Fibroblast of pulmonary artery (primary cell): Measurements from ENCODE around the gene TBXAS1.

Experiments used
- DNase-seq: peaks from one replicate; pipeline ENCODE4 v3.0.0-alpha.2; 2010; ENCODE audit warnings: low read depth
- H3K4me3 ChIP-seq: replicated peaks from 2 replicates; pipeline ENCODE4 v1.5.1; 2011; ENCODE audit warnings: low read depth, mild to moderate bottlenecking, control low read depth, low read length, moderate library complexity
- CTCF ChIP-seq: IDR thresholded peaks from 2 replicates; pipeline ENCODE4 v1.5.1; 2011; ENCODE audit warnings: mild to moderate bottlenecking, control low read depth, low read length, inconsistent platforms; ENCODE audit errors: missing control alignments

The TBXAS1 gene

GRCh38 chr7:139798221-139798620 is 30.8 kb upstream of the TBXAS1 start:
- no peak overlapping the region for H3K4me3 ChIP-seq
- no peak for TF ChIP-seq CTCF
- no peak for DNase-seq

DNA sequence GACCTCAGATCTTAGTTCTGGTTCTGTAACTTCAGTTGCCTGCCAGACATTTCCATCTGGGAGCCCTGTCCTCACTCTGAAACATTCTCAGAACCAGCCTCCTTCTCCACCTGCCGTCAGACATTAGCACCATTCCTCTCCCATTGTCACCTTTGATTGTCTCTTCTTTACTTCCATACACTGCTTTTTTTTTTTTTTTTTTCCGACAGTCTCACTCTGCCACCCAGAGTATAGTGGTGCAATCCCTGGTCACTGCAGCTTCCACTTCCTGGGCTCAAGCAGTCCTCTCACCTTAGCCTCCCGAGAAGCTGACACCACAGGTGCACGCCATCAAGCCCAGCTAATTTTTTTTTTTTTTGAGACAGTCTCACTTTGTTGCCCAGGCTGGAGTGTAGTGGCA is 30.2 kb upstream of the TBXAS1 start:
- no peak for DNase-seq
- H3K4me3 ChIP-seq = no peak overlapping the region
- no peak for TF ChIP-seq CTCF

DNA sequence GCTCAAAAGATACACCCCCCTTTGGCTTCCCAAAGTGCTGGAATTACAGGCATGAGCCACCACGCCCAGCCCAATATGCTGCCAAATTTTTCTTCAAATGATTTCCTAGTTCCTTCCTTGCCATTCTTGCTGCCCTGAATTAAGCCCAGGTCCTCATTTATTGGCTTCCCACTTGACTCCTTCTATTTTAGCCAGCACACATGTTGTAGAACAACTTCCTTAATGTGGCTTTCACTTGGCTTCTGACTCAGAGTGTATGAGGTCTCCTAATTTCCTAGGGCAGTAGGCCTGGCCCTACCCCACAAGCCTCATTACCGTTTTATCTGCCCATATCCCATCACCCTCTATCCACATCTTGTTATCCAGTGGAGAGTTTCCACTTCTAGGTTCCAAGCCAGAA is 29.5 kb upstream of the TBXAS1 start:
- no peak overlapping the region for H3K4me3 ChIP-seq
- DNase-seq = no peak
- no peak for TF ChIP-seq CTCF

- no peak for DNase-seq
- H3K4me3 ChIP-seq = no peak overlapping the region
- no peak for TF ChIP-seq CTCF
Observed at GRCh38 chr7:139804571-139804970, 24.5 kb upstream of the TBXAS1 start.

GRCh38 chr7:139807009-139807408 is 22.1 kb upstream of the TBXAS1 start:
- no peak for TF ChIP-seq CTCF
- H3K4me3 ChIP-seq = no peak overlapping the region
- no peak for DNase-seq

DNA sequence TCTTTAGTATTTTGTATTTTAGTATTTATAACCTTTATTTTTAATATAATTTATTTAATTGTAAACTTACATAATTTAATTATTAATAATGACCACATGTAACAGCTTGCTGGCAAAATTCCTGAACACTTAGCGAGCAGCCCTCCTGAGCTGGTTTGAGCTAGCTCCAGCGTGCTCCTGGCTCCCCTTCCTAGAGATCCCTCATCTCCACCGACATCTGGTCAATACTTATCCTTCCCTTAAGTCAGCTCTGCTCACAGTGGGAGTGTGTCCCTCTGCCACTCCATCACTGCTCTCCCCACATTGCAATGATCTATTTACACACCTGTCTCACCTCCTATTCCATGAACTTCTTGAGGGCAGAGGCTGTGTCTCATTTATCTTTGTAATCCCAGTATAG is 20.6 kb upstream of the TBXAS1 start:
- TF ChIP-seq CTCF = no peak
- H3K4me3 ChIP-seq = no peak overlapping the region
- DNase-seq = no peak

DNA sequence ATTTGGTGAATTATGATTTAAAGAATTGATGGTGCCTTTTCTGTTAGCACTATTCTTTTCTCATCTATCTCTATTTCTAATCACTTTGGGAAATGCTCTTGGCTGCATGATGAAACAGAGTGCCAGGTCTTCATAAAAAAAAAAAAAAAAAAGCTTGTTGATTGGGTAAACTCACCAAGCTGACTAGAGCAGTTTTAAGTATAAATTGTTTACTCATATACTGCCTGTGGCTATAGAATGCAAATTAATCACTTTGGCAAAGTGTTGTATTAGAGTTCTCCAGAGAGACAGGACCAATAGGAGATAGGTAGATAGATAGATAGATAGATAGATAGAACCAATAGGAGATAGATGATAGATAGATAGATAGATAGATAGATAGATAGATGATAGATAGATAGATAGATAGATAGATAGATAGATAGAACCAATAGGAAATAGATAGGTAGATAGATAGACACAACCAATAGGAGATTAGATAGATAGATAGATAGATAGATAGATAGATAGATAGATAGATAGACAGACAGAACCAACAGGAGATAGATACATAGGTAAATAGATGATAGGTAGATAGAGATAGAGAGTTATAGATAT is 20.1 kb upstream of the TBXAS1 start:
- H3K4me3 ChIP-seq = no peak overlapping the region
- TF ChIP-seq CTCF = no peak
- DNase-seq = no peak
